PC-9 (cell line): Measurements from ENCODE around the gene FAU.

Experiments
- CTCF ChIP-seq: fragments of 200-600 bp; sonication (generic); conservative IDR thresholded peaks from 2 replicates; pipeline ENCODE4 v1.6.1; 2017; ENCODE audit warnings: mixed run types, antibody characterized with exemption, mild to moderate bottlenecking, moderate library complexity
- EZH2 ChIP-seq: fragments of 200-600 bp; sonication (generic); IDR thresholded peaks from 2 replicates; pipeline ENCODE4 v1.8.0; 2017; ENCODE audit warnings: antibody characterized with exemption, low read depth

- TF ChIP-seq EZH2 (no peak), CTCF (no peak)
Observed at GRCh38 chr11:65121447-65121864, 478 bp downstream of the FAU start.
